Ovary (tissue), 3 donors: Measurements from ENCODE around the gene MTHFD1L.

ENCODE experiments used
- EP300 ChIP-seq: sonication (generic); formaldehyde crosslinking; IDR thresholded peaks from one replicate; pipeline ENCODE4 v1.6.1; 2017; ENCODE audit warnings: antibody characterized with exemption
- POLR2A ChIP-seq: fragments of 450-650 bp; IDR thresholded peaks from one replicate; pipeline ENCODE4 v1.6.1; 2017; ENCODE audit warnings: antibody characterized with exemption, mild to moderate bottlenecking, moderate library complexity
- TF ChIP-seq, protein P1 (sequence below), 3 donors: fragments of 450-650 bp in 2 of 3; fragments of 200-600 bp in 1 of 3; IDR thresholded peaks; one replicate each; pipeline versions ENCODE4 v1.5.1 to v1.8.0; 2016 to 2022; ENCODE audit warnings: antibody characterized with exemption in 3 of 3, mild to moderate bottlenecking in 1 of 3
- donor health status: DM: no; HTN: no; CAD: no.

DNA sequence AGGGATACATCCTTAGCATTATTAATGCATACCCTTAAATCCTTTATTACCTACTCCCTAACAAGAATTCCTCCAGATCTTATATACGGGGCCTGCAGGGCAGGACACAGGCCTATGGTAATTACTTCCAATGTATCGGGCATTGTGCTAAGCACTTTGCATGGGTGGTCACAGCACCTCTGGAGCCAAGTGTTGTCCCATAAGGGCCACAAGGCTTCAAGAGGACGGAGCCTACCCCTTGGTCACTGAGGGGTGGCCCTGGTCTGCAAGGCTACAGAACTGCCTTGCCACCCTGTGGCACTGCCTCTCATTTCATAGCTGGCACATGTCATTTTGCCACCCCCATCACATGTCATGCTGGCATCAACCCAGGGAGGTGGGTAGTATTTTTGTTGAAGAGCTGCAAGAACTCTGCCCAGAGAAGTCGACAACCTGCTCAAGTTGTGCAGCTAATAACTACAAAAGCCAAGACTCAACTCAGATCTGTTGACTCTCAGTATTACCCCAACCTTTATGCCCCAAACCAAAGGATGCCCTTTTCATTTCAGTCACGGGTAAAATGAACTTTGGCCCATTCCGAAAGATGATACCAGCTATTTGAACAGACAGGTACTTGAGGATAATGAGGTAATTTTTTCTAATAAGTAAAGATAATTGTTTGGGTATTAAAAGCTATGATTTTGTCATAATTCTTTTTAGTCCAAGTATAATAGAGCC lies 230.2 kb downstream of the MTHFD1L start:
- no peak for TF ChIP-seq EP300
- TF ChIP-seq, protein P1, sequence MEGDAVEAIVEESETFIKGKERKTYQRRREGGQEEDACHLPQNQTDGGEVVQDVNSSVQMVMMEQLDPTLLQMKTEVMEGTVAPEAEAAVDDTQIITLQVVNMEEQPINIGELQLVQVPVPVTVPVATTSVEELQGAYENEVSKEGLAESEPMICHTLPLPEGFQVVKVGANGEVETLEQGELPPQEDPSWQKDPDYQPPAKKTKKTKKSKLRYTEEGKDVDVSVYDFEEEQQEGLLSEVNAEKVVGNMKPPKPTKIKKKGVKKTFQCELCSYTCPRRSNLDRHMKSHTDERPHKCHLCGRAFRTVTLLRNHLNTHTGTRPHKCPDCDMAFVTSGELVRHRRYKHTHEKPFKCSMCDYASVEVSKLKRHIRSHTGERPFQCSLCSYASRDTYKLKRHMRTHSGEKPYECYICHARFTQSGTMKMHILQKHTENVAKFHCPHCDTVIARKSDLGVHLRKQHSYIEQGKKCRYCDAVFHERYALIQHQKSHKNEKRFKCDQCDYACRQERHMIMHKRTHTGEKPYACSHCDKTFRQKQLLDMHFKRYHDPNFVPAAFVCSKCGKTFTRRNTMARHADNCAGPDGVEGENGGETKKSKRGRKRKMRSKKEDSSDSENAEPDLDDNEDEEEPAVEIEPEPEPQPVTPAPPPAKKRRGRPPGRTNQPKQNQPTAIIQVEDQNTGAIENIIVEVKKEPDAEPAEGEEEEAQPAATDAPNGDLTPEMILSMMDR (IDR thresholded peaks at IDR 0.05): no peak
- no peak for TF ChIP-seq POLR2A
